OCI-LY1 (cell line): ENCODE data around the gene DYDC1.

Experiments
- CTCF ChIP-seq: fragments of 200-600 bp; sonication (generic), shearing (Covaris generic); IDR thresholded peaks from 2 replicates; pipeline ENCODE4 v1.5.1; 2017; ENCODE audit warnings: mild to moderate bottlenecking, antibody characterized with exemption, low read length, moderate library complexity, mixed read lengths
- EZH2 ChIP-seq: fragments of 200-600 bp; sonication (generic), shearing (Covaris generic); IDR thresholded peaks from 2 replicates; pipeline ENCODE4 v1.8.0; 2017; ENCODE audit warnings: borderline replicate concordance, mixed run types, mild to moderate bottlenecking, antibody characterized with exemption, low read length, moderate library complexity, mixed read lengths

GRCh38 chr10:80380185-80380584 is 23.6 kb upstream of the DYDC1 start:
- TF ChIP-seq CTCF (no peak), EZH2 (no peak)
